ENCODE results near the gene SPRY4. TPM values are rescaled to one million over a fixed set of nuclear protein-coding genes. Genes with fewer than 3 reads are reported as not detected.

The SPRY4 gene
- total RNA-seq, 1 donor from 2014 or later = 36.9 TPM

GRCh38 chr5:142311725-142312124 lies 13.1 kb downstream of the SPRY4 start:
- TF ChIP-seq, protein P1, sequence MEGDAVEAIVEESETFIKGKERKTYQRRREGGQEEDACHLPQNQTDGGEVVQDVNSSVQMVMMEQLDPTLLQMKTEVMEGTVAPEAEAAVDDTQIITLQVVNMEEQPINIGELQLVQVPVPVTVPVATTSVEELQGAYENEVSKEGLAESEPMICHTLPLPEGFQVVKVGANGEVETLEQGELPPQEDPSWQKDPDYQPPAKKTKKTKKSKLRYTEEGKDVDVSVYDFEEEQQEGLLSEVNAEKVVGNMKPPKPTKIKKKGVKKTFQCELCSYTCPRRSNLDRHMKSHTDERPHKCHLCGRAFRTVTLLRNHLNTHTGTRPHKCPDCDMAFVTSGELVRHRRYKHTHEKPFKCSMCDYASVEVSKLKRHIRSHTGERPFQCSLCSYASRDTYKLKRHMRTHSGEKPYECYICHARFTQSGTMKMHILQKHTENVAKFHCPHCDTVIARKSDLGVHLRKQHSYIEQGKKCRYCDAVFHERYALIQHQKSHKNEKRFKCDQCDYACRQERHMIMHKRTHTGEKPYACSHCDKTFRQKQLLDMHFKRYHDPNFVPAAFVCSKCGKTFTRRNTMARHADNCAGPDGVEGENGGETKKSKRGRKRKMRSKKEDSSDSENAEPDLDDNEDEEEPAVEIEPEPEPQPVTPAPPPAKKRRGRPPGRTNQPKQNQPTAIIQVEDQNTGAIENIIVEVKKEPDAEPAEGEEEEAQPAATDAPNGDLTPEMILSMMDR (IDR thresholded peaks at IDR 0.05; ENCODE audit: insufficient read depth, low read length, poor library complexity, severe bottlenecking) = no peak
- no peak for DNase-seq (ENCODE audit: low read depth)
- H3K4me3 ChIP-seq (ENCODE audit: low read depth, low read length) = no peak overlapping the region
- H3K27me3 ChIP-seq (ENCODE audit: control insufficient read depth, insufficient read depth, low read length) = no peaks in the 10 kb centered on the region
- peaks cover 3% of the 10 kb centered on the region for H3K36me3 ChIP-seq (ENCODE audit: control insufficient read depth, insufficient read depth, low read length)

DNA sequence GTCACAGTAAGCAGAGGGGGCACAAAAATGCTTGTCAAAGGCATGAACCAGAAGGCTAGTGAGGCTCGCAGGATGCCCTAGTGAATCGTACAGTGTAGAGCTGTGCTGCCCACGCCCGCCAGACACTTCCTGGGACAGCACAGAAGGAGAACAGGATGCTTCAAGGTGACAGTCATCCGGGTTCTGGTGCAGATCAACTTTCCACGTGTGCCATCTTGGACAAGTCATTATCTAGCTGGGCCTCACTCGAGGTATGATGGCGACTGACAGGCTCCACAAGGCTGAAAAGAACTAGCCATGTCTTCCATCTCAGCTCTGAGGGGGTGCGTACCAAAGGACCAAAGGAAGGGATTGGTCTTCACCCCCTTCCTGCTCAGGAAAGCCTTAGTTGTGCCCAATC lies 14.0 kb downstream of the SPRY4 start:
- no peak for DNase-seq (ENCODE audit: low read depth)
- H3K4me3 ChIP-seq (ENCODE audit: low read depth, low read length) = no peak overlapping the region
- TF ChIP-seq, protein P1 (IDR thresholded peaks at IDR 0.05; ENCODE audit: insufficient read depth, low read length, poor library complexity, severe bottlenecking) = no peak
- H3K36me3 ChIP-seq (ENCODE audit: control insufficient read depth, insufficient read depth, low read length) = peaks cover 3% of the 10 kb centered on the region
- no peaks in the 10 kb centered on the region for H3K27me3 ChIP-seq (ENCODE audit: control insufficient read depth, insufficient read depth, low read length)

DNA sequence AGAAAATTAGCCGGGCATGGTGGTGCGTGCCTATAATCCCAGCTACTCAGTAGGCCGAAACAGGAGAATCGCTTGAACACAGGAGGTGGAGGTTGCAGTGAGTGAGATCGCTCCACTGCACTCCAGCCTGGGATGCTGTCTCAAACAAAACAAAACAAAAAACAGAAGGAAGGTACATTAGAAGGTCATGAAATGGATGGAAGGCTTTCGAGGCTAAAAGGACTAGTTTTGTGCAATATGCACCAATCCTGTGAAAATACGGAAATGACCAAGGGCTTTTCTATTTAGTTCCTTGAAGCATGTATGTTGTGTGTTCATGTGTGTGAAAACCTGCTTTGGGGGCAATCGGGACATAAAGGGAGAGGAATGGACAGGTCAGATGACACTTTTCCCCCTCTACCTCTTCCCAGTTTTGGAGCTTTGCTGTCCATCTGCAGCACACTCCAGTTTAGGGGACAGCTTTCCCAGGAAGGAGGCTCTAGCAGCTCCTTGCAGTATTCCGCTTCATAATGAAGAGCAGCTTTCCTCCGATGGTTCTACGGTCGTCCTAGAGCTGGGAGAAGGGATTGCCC lies 15.0 kb downstream of the SPRY4 start:
- H3K36me3 ChIP-seq (ENCODE audit: control insufficient read depth, insufficient read depth, low read length) = peaks cover 3% of the 10 kb centered on the region

GRCh38 chr5:142308358-142308757 lies 16.5 kb downstream of the SPRY4 start:
- no peak for DNase-seq (ENCODE audit: low read depth)
- no peaks in the 10 kb centered on the region for H3K27me3 ChIP-seq (ENCODE audit: control insufficient read depth, insufficient read depth, low read length)
- peaks cover under 1% of the 10 kb centered on the region for H3K36me3 ChIP-seq (ENCODE audit: control insufficient read depth, insufficient read depth, low read length)
- no peak overlapping the region for H3K4me3 ChIP-seq (ENCODE audit: low read depth, low read length)
- TF ChIP-seq, protein P1 (IDR thresholded peaks at IDR 0.05; ENCODE audit: insufficient read depth, low read length, poor library complexity, severe bottlenecking) = no peak

More for the DNA sequence above, 15.0 kb downstream of the SPRY4 start:
- no peaks in the 10 kb centered on the region for H3K27me3 ChIP-seq (ENCODE audit: control insufficient read depth, insufficient read depth, low read length)
- TF ChIP-seq, protein P1 (IDR thresholded peaks at IDR 0.05; ENCODE audit: insufficient read depth, low read length, poor library complexity, severe bottlenecking) = no peak
- no peak for DNase-seq (ENCODE audit: low read depth)
- no peak overlapping the region for H3K4me3 ChIP-seq (ENCODE audit: low read depth, low read length)

GRCh38 chr5:142307146-142307890 lies 17.5 kb downstream of the SPRY4 start:
- H3K27me3 ChIP-seq (ENCODE audit: control insufficient read depth, insufficient read depth, low read length) = no peaks in the 10 kb centered on the region
- DNase-seq (ENCODE audit: low read depth) = no peak
- no peaks in the 10 kb centered on the region for H3K36me3 ChIP-seq (ENCODE audit: control insufficient read depth, insufficient read depth, low read length)
- no peak overlapping the region for H3K4me3 ChIP-seq (ENCODE audit: low read depth, low read length)
- TF ChIP-seq, protein P1 (IDR thresholded peaks at IDR 0.05; ENCODE audit: insufficient read depth, low read length, poor library complexity, severe bottlenecking) = no peak

Measured in kidney epithelial cell (primary cell).